Esophagus squamous epithelium (tissue), 4 donors: ENCODE data around the gene PARVA.

Experiments used
- CTCF ChIP-seq, 6 experiments: fragments of 450-650 bp in 4 of 6; fragments of 200-600 bp in 2 of 6; sonication (generic) in 2 of 6; IDR thresholded peaks; one replicate each; pipeline ENCODE4 v1.5.1; 2016 to 2019; ENCODE audit warnings: antibody characterized with exemption in 6 of 6, mild to moderate bottlenecking in 4 of 6, moderate library complexity in 4 of 6
- POLR2A ChIP-seq, 4 donors: fragments of 450-650 bp; IDR thresholded peaks; one replicate each; pipeline ENCODE4 v1.6.1; 2017; ENCODE audit warnings: antibody characterized with exemption in 4 of 4, mild to moderate bottlenecking in 4 of 4, moderate library complexity in 3 of 4

GRCh38 chr11:12438291-12438690 lies 60.9 kb downstream of the PARVA start:
- no peak for TF ChIP-seq CTCF (IDR thresholded peaks at IDR 0.05)
- no peak for TF ChIP-seq POLR2A (IDR thresholded peaks at IDR 0.05)
